HepG2 (cell line): ENCODE results near the gene LAMB2. TPM values are rescaled to one million over a fixed set of nuclear protein-coding genes. Genes with fewer than 3 reads are reported as not detected.
A peak's percentile ranks its signal among the peaks of the same experiment; 100 is the strongest.

Source experiments
- ARID5B ChIP-seq: IDR thresholded peaks from 2 replicates; pipeline ENCODE4 v1.4.0; 2020; ENCODE audit warnings: mild to moderate bottlenecking, missing genetic modification reagents
- BORCS8-MEF2B ChIP-seq: sonication (generic); formaldehyde crosslinking; IDR thresholded peaks from 2 replicates; pipeline ENCODE4 v1.8.0; 2022; ENCODE audit warnings: mild to moderate bottlenecking, missing genetic modification reagents
- CREB3 ChIP-seq: sonication (generic); formaldehyde crosslinking; IDR thresholded peaks from 2 replicates; pipeline ENCODE4 v1.5.0; 2020; ENCODE audit warnings: missing genetic modification reagents
- DDIT3 ChIP-seq: sonication (generic); formaldehyde crosslinking; IDR thresholded peaks from 2 replicates; pipeline ENCODE4 v1.4.0; 2020; ENCODE audit warnings: mild to moderate bottlenecking, missing genetic modification reagents
- ERF ChIP-seq: IDR thresholded peaks from 2 replicates; pipeline ENCODE4 v1.6.1; 2018; ENCODE audit warnings: missing biosample characterization, missing genetic modification reagents
- FOXK1 ChIP-seq: sonication (generic); formaldehyde crosslinking; IDR thresholded peaks from 2 replicates; pipeline ENCODE4 v1.4.0; 2020; ENCODE audit warnings: low read depth, missing genetic modification reagents, borderline replicate concordance
- HOXA5 ChIP-seq: sonication (generic); formaldehyde crosslinking; IDR thresholded peaks from 2 replicates; pipeline ENCODE4 v1.4.0; 2020; ENCODE audit warnings: missing genetic modification reagents
- IRF2 ChIP-seq: IDR thresholded peaks from 2 replicates; pipeline ENCODE4 v1.6.1; 2018; ENCODE audit warnings: missing genetic modification reagents, missing compliant biosample characterization
- NFATC3 ChIP-seq: sonication (generic); formaldehyde crosslinking; IDR thresholded peaks from 2 replicates; pipeline ENCODE4 v1.5.1; 2020; ENCODE audit warnings: mild to moderate bottlenecking, missing genetic modification reagents
- RBM22 ChIP-seq: fragments of 200-400 bp; formaldehyde crosslinking; optimal IDR thresholded peaks from 2 replicates; pipeline ENCODE3; 2017; ENCODE audit warnings: mild to moderate bottlenecking, low read length, moderate library complexity
- SP4 ChIP-seq: sonication (generic); formaldehyde crosslinking; IDR thresholded peaks from 2 replicates; pipeline ENCODE4 v1.8.1; 2023; ENCODE audit warnings: mild to moderate bottlenecking, missing genetic modification reagents
- ZNF503 ChIP-seq: sonication (generic); formaldehyde crosslinking; IDR thresholded peaks from 2 replicates; pipeline ENCODE4 v1.4.0; 2020; ENCODE audit warnings: missing genetic modification reagents
- polyA plus RNA-seq, 8 experiments: library from polyadenylated mRNA; depleted of rRNA in 3 of 8; stranded (reverse) in 7 of 8; unstranded in 1 of 8; fragments of >200 nt; fragmentation: Illumina TruSeq in 4 of 8; extraction: Trizol in 4 of 8; gene quantifications; 2 replicates each; pipeline versions ENCODE4 v1.2.1 to v1.2.3, GENCODE V29; 2011 to 2016; ENCODE audit warnings: low read depth in 4 of 8, missing spikeins in 1 of 8, mixed read lengths in 1 of 8; ENCODE audit not compliant: insufficient read depth in 1 of 8
- total RNA-seq, 5 experiments: library from RNA; depleted of rRNA; stranded (reverse); fragments of >200 nt; fragmentation: Illumina TruSeq; extraction: Trizol; gene quantifications; 2 replicates each; pipeline ENCODE4 v1.2.3, GENCODE V29; 2016; ENCODE audit warnings: low read depth in 1 of 5
- TF ChIP-seq, protein P1 (sequence below): sonication (generic); formaldehyde crosslinking; IDR thresholded peaks from 2 replicates; pipeline ENCODE4 v1.4.0; 2020; ENCODE audit warnings: missing genetic modification reagents
- TF ChIP-seq, protein P2 (sequence below): sonication (generic); formaldehyde crosslinking; IDR thresholded peaks from 2 replicates; pipeline ENCODE4 v1.8.1; 2023; ENCODE audit warnings: mild to moderate bottlenecking, missing genetic modification reagents

Gene LAMB2
- total and polyA plus RNA-seq, 2 of the 13 experiments (the other 11 are each of a cell fraction or from before 2014, with no cell fraction given), result 208 to 443 TPM

GRCh38 chr3:49120438-49121131 is 12.3 kb downstream of the LAMB2 start, which contains the start of gene USP19 (continued):
- TF ChIP-seq, protein P1, sequence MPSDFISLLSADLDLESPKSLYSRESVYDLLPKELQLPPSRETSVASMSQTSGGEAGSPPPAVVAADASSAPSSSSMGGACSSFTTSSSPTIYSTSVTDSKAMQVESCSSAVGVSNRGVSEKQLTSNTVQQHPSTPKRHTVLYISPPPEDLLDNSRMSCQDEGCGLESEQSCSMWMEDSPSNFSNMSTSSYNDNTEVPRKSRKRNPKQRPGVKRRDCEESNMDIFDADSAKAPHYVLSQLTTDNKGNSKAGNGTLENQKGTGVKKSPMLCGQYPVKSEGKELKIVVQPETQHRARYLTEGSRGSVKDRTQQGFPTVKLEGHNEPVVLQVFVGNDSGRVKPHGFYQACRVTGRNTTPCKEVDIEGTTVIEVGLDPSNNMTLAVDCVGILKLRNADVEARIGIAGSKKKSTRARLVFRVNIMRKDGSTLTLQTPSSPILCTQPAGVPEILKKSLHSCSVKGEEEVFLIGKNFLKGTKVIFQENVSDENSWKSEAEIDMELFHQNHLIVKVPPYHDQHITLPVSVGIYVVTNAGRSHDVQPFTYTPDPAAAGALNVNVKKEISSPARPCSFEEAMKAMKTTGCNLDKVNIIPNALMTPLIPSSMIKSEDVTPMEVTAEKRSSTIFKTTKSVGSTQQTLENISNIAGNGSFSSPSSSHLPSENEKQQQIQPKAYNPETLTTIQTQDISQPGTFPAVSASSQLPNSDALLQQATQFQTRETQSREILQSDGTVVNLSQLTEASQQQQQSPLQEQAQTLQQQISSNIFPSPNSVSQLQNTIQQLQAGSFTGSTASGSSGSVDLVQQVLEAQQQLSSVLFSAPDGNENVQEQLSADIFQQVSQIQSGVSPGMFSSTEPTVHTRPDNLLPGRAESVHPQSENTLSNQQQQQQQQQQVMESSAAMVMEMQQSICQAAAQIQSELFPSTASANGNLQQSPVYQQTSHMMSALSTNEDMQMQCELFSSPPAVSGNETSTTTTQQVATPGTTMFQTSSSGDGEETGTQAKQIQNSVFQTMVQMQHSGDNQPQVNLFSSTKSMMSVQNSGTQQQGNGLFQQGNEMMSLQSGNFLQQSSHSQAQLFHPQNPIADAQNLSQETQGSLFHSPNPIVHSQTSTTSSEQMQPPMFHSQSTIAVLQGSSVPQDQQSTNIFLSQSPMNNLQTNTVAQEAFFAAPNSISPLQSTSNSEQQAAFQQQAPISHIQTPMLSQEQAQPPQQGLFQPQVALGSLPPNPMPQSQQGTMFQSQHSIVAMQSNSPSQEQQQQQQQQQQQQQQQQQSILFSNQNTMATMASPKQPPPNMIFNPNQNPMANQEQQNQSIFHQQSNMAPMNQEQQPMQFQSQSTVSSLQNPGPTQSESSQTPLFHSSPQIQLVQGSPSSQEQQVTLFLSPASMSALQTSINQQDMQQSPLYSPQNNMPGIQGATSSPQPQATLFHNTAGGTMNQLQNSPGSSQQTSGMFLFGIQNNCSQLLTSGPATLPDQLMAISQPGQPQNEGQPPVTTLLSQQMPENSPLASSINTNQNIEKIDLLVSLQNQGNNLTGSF (CRISPR knock-in tag), result 0 out of 2 replicates have a peak, but pooled peaks have one; percentile 50
- peak; percentile 90 for TF ChIP-seq ERF (CRISPR knock-in tag)
- TF ChIP-seq ZNF503, result no peak
- TF ChIP-seq IRF2 (CRISPR knock-in tag), result peak; percentile 88; the same call in 1 of the 2 replicates
- TF ChIP-seq, protein P2, sequence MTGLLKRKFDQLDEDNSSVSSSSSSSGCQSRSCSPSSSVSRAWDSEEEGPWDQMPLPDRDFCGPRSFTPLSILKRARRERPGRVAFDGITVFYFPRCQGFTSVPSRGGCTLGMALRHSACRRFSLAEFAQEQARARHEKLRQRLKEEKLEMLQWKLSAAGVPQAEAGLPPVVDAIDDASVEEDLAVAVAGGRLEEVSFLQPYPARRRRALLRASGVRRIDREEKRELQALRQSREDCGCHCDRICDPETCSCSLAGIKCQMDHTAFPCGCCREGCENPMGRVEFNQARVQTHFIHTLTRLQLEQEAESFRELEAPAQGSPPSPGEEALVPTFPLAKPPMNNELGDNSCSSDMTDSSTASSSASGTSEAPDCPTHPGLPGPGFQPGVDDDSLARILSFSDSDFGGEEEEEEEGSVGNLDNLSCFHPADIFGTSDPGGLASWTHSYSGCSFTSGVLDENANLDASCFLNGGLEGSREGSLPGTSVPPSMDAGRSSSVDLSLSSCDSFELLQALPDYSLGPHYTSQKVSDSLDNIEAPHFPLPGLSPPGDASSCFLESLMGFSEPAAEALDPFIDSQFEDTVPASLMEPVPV (CRISPR knock-in tag), result peak; percentile 80; the same call in 1 of the 2 replicates
- TF ChIP-seq ARID5B (CRISPR knock-in tag), result peak; percentile 74
- TF ChIP-seq CREB3 (CRISPR knock-in tag), result 0 out of 2 replicates have a peak, but pooled peaks have one; percentile 36
- peak; percentile 77 for TF ChIP-seq RBM22
- TF ChIP-seq BORCS8-MEF2B, result peak; percentile 79
- no peak for TF ChIP-seq DDIT3
- TF ChIP-seq SP4 (CRISPR knock-in tag), result peak; percentile 83; the same call in 1 of the 2 replicates
- TF ChIP-seq NFATC3, result no peak
- peak; percentile 92 for TF ChIP-seq FOXK1 (CRISPR knock-in tag)
- peak; percentile 92; the same call in 1 of the 2 replicates for TF ChIP-seq HOXA5 (CRISPR knock-in tag)
